ENCODE data around the gene MAML3. TPM values are rescaled to one million over a fixed set of nuclear protein-coding genes. Genes with fewer than 3 reads are reported as not detected.

Gene MAML3
- total and polyA plus RNA-seq, 8 donors = 1.7 to 20.3 (median 8.4) TPM

GRCh38 chr4:139795527-139796314 lies 358.3 kb downstream of the MAML3 start:
- no peak overlapping the region for H3K27ac ChIP-seq
- DNase-seq = no peak
- 74 to 85% (median 80%) methylated on average over 8 of the region's 8 CpGs for WGBS, 5 donors
- H3K9me3 ChIP-seq = no peaks in the 10 kb centered on the region
- TF ChIP-seq POLR2A (IDR thresholded peaks at IDR 0.05) = no peak
- TF ChIP-seq POLR2AphosphoS5 (IDR thresholded peaks at IDR 0.05) = no peak
- intact Hi-C loops (cut with DNase I; ENCODE audit: low total_unique reads) = no loop called here
- no peaks in the 10 kb centered on the region for H3K36me3 ChIP-seq
- H3K4me3 ChIP-seq = no peak overlapping the region
- H3K27me3 ChIP-seq = no peaks in the 10 kb centered on the region
- peaks cover 0 to 29% (median 5%) of the 10 kb centered on the region in 4 donors for H3K4me1 ChIP-seq

GRCh38 chr4:139794158-139794954 lies 359.6 kb downstream of the MAML3 start:
- Histone ChIP-seq H3K4me1 (peaks cover 0 to 20% (median 5%) of the 10 kb centered on the region in 4 donors), H3K4me3 (no peak overlapping the region), H3K9me3 (no peaks in the 10 kb centered on the region), H3K27ac (no peak overlapping the region), H3K27me3 (no peaks in the 10 kb centered on the region), H3K36me3 (no peaks in the 10 kb centered on the region)
- no peak for DNase-seq
- intact Hi-C loops (cut with DNase I; ENCODE audit: low total_unique reads) = no loop called here
- 62 to 87% (median 78%) methylated on average over 3 of the region's 3 CpGs for WGBS, 5 donors
- TF ChIP-seq POLR2A (IDR thresholded peaks at IDR 0.05) (no peak), POLR2AphosphoS5 (IDR thresholded peaks at IDR 0.05) (no peak), CTCF (IDR thresholded peaks at IDR 0.05) (no peak), EP300 (IDR thresholded peaks at IDR 0.05) (no peak)

- TF ChIP-seq POLR2A (IDR thresholded peaks at IDR 0.05) (no peak), POLR2AphosphoS5 (IDR thresholded peaks at IDR 0.05) (no peak), CTCF (IDR thresholded peaks at IDR 0.05) (no peak), EP300 (IDR thresholded peaks at IDR 0.05) (no peak)
- no peaks in the 10 kb centered on the region for H3K36me3 ChIP-seq
- 73 to 92% (median 88%) methylated on average over 2 of the region's 2 CpGs for WGBS, 5 donors
- intact Hi-C loops (cut with DNase I; ENCODE audit: low total_unique reads) = no loop called here
- no peak overlapping the region for H3K27ac ChIP-seq
- H3K9me3 ChIP-seq = no peaks in the 10 kb centered on the region
- no peaks in the 10 kb centered on the region for H3K27me3 ChIP-seq
- no peak for DNase-seq
- no peak overlapping the region for H3K4me3 ChIP-seq
- H3K4me1 ChIP-seq = peaks cover 0 to 8% (median 2%) of the 10 kb centered on the region in 4 donors
These were observed 362.3 kb downstream of the MAML3 start for GRCh38 chr4:139791681-139792080.

GRCh38 chr4:139790291-139790690 lies 363.7 kb downstream of the MAML3 start:
- H3K4me1 ChIP-seq = peaks cover 0 to 8% (median 2%) of the 10 kb centered on the region in 4 donors
- 95 to 97% (median 97%) methylated on average over 4 of the region's 4 CpGs for WGBS, 5 donors

GRCh38 chr4:139789096-139789654 lies 364.8 kb downstream of the MAML3 start:
- intact Hi-C loops (cut with DNase I; ENCODE audit: low total_unique reads) = no loop called here
- TF ChIP-seq POLR2AphosphoS5 (IDR thresholded peaks at IDR 0.05) (no peak), EP300 (IDR thresholded peaks at IDR 0.05) (no peak), POLR2A (IDR thresholded peaks at IDR 0.05) (no peak), CTCF (IDR thresholded peaks at IDR 0.05) (no peak)
- no peak overlapping the region for H3K27ac ChIP-seq
- no peak overlapping the region for H3K4me3 ChIP-seq
- H3K27me3 ChIP-seq = no peaks in the 10 kb centered on the region
- H3K36me3 ChIP-seq = no peaks in the 10 kb centered on the region
- peaks cover 0 to 3% (median 0%) of the 10 kb centered on the region in 4 donors for H3K4me1 ChIP-seq
- DNase-seq = no peak
- 85 to 94% (median 93%) methylated on average over 6 of the region's 6 CpGs for WGBS, 5 donors
- no peaks in the 10 kb centered on the region for H3K9me3 ChIP-seq

More at GRCh38 chr4:139790291-139790690, 363.7 kb downstream of the MAML3 start:
- no peaks in the 10 kb centered on the region for H3K36me3 ChIP-seq
- no peak overlapping the region for H3K4me3 ChIP-seq
- H3K27ac ChIP-seq = no peak overlapping the region
- no peak for TF ChIP-seq POLR2A (IDR thresholded peaks at IDR 0.05)
- no peak for TF ChIP-seq EP300 (IDR thresholded peaks at IDR 0.05)
- DNase-seq = no peak
- intact Hi-C loops (cut with DNase I; ENCODE audit: low total_unique reads) = no loop called here
- no peaks in the 10 kb centered on the region for H3K27me3 ChIP-seq
- no peaks in the 10 kb centered on the region for H3K9me3 ChIP-seq
